ENCODE measurements around the gene MAMDC2. TPM values are rescaled to one million over a fixed set of nuclear protein-coding genes. Genes with fewer than 3 reads are reported as not detected.

Gene MAMDC2
- total and polyA plus RNA-seq, 9 donors: 24.6 to 96.6 (median 69.5) TPM

DNA sequence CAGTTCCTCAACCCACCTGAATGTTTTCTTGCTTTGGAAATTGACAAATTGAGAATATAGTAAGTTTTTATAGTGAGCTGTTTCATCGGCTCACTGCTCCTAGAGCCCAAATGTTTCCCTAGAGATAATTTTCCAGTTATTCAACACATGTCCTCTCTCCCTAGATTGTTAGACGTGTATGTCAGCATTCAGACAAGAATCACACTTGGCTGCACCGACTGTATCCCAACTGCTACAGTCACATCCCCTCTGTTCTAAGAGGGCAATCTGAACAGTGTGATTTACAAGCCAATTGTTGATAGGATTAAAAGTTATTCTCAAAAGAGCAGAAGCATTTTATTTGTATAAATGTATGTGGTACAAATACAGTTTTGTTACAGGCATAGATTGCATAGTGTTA, 93.9 kb downstream of the MAMDC2 start:
- DNase-seq: no peak
- Histone ChIP-seq H3K4me3 (no peak overlapping the region), H3K27ac (no peak overlapping the region), H3K4me1 (ENCODE audit: insufficient read depth) (peaks cover 7% of the 10 kb centered on the region), H3K27me3 (no peaks in the 10 kb centered on the region), H3K9me3 (no peaks in the 10 kb centered on the region), H3K36me3 (no peaks in the 10 kb centered on the region)
- TF ChIP-seq EP300 (IDR thresholded peaks at IDR 0.05) (no peak), POLR2A (IDR thresholded peaks at IDR 0.05) (no peak)
- TF ChIP-seq, protein P1, sequence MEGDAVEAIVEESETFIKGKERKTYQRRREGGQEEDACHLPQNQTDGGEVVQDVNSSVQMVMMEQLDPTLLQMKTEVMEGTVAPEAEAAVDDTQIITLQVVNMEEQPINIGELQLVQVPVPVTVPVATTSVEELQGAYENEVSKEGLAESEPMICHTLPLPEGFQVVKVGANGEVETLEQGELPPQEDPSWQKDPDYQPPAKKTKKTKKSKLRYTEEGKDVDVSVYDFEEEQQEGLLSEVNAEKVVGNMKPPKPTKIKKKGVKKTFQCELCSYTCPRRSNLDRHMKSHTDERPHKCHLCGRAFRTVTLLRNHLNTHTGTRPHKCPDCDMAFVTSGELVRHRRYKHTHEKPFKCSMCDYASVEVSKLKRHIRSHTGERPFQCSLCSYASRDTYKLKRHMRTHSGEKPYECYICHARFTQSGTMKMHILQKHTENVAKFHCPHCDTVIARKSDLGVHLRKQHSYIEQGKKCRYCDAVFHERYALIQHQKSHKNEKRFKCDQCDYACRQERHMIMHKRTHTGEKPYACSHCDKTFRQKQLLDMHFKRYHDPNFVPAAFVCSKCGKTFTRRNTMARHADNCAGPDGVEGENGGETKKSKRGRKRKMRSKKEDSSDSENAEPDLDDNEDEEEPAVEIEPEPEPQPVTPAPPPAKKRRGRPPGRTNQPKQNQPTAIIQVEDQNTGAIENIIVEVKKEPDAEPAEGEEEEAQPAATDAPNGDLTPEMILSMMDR (IDR thresholded peaks at IDR 0.05): no peak
- intact Hi-C loops (cut with DNase I): no loop called here
- 70 to 77% (median 73%) methylated on average over 3 of the region's 3 CpGs for WGBS, 3 donors

GRCh38 chr9:70142101-70142500, 98.5 kb downstream of the MAMDC2 start:
- Histone ChIP-seq H3K36me3 (no peaks in the 10 kb centered on the region), H3K27me3 (no peaks in the 10 kb centered on the region), H3K27ac (no peak overlapping the region), H3K4me3 (no peak overlapping the region), H3K9me3 (no peaks in the 10 kb centered on the region), H3K4me1 (ENCODE audit: insufficient read depth) (no peaks in the 10 kb centered on the region)
- no peak for TF ChIP-seq EP300 (IDR thresholded peaks at IDR 0.05)
- TF ChIP-seq, protein P1 (IDR thresholded peaks at IDR 0.05): no peak
- TF ChIP-seq POLR2A (IDR thresholded peaks at IDR 0.05): no peak
- DNase-seq: no peak
- intact Hi-C loops (cut with DNase I): no loop called here
- WGBS, 3 donors: 78 to 83% (median 80%) methylated on average over 3 of the region's 3 CpGs

DNA sequence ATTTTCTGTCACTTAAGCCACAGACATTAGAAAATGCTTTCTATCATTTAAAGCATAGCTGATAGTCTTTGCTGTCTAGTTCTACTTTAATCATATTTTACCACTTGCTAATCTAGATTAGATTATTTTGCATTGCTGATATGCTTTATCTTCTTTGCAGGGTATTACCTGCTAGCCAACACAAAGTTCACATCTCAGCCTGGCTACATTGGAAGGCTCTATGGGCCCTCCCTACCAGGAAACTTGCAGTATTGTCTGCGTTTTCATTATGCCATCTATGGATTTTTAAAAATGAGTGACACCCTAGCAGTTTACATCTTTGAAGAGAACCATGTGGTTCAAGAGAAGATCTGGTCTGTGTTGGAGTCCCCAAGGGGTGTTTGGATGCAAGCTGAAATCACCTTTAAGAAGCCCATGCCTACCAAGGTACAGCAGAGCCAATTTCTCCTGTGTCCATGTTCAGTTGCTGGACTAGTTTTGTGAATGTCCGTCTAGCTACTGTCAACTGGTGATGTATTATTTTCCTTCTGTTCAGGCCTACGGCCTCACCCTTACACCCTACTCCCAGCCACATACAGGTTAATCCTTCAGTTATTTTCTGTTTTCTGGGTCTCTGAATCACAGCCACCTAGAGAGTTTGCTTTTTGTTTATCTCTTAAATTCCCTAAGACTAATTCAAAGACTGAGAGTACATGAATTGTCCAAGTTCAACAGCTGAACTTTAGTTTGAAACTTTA, 99.9 kb downstream of the MAMDC2 start:
- Histone ChIP-seq H3K4me3 (no peak overlapping the region), H3K27me3 (no peaks in the 10 kb centered on the region), H3K27ac (no peak overlapping the region), H3K9me3 (no peaks in the 10 kb centered on the region), H3K36me3 (no peaks in the 10 kb centered on the region), H3K4me1 (ENCODE audit: insufficient read depth) (no peaks in the 10 kb centered on the region)
- TF ChIP-seq EP300 (IDR thresholded peaks at IDR 0.05): no peak
- TF ChIP-seq, protein P1 (IDR thresholded peaks at IDR 0.05): no peak
- no peak for TF ChIP-seq POLR2A (IDR thresholded peaks at IDR 0.05)
- DNase-seq: no peak
- 77 to 85% (median 79%) methylated on average over 3 of the region's 3 CpGs for WGBS, 3 donors
- intact Hi-C loops (cut with DNase I): no loop called here

GRCh38 chr9:70144131-70144503, 100.5 kb downstream of the MAMDC2 start:
- intact Hi-C loops (cut with DNase I): no loop called here
- Histone ChIP-seq H3K27me3 (no peaks in the 10 kb centered on the region), H3K4me3 (no peak overlapping the region), H3K27ac (no peak overlapping the region), H3K4me1 (ENCODE audit: insufficient read depth) (no peaks in the 10 kb centered on the region), H3K9me3 (no peaks in the 10 kb centered on the region), H3K36me3 (no peaks in the 10 kb centered on the region)
- DNase-seq: no peak
- 91 to 93% (median 91%) methylated on average over 1 of the region's 1 CpG for WGBS, 3 donors
- no peak for TF ChIP-seq POLR2A (IDR thresholded peaks at IDR 0.05)
- TF ChIP-seq EP300 (IDR thresholded peaks at IDR 0.05): no peak

- TF ChIP-seq EP300 (IDR thresholded peaks at IDR 0.05) (no peak), POLR2A (IDR thresholded peaks at IDR 0.05) (no peak)
- TF ChIP-seq, protein P1 (IDR thresholded peaks at IDR 0.05): no peak
- intact Hi-C loops (cut with DNase I): no loop called here
- 87 to 92% (median 88%) methylated on average over 4 of the region's 4 CpGs for WGBS, 3 donors
These were observed 102.3 kb downstream of the MAMDC2 start for GRCh38 chr9:70145981-70146380.

More at GRCh38 chr9:70145981-70146380, 102.3 kb downstream of the MAMDC2 start:
- no peaks in the 10 kb centered on the region for H3K27me3 ChIP-seq
- no peaks in the 10 kb centered on the region for H3K9me3 ChIP-seq
- no peaks in the 10 kb centered on the region for H3K36me3 ChIP-seq
- H3K4me1 ChIP-seq (ENCODE audit: insufficient read depth): no peaks in the 10 kb centered on the region
- no peak overlapping the region for H3K27ac ChIP-seq
- H3K4me3 ChIP-seq: no peak overlapping the region
- no peak for DNase-seq

All from ovary (tissue), 9 donors.